ENCODE measurements around the gene HEG1.

DNA sequence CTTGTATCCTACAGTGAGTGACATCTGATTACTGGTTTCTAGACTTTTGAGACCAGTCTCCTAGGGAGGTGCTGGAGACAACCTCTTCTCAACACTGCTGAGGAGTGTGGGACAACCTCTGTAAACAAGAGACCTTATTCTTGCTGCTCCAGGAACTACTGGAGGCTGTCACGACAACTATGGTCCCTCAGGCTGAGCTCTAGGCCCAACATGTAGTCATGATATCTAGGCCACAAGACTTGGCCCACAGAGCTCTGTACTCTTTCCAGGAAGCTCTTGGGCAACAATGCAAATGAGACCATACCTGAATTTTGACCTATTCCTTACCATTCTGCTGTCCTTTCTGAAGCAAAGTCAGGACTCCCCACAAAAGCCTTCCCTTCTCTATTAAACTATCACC lies 24.3 kb upstream of the HEG1 start:
- TF ChIP-seq TEAD4 (IDR thresholded peaks at IDR 0.05) (no peak), EP300 (IDR thresholded peaks at IDR 0.05; ENCODE audit: borderline replicate concordance) (no peak), TAF1 (IDR thresholded peaks at IDR 0.05; ENCODE audit: low read depth) (no peak), MAX (IDR thresholded peaks at IDR 0.05) (no peak), FOXM1 (IDR thresholded peaks at IDR 0.05; ENCODE audit: borderline replicate concordance, low read depth) (no peak), CREB1 (IDR thresholded peaks at IDR 0.05; ENCODE audit: low read depth) (no peak), USF1 (IDR thresholded peaks at IDR 0.05) (no peak), NFIC (IDR thresholded peaks at IDR 0.05) (no peak), ZBTB7A (IDR thresholded peaks at IDR 0.05; ENCODE audit: low read depth) (no peak), RAD21 (IDR thresholded peaks at IDR 0.05; ENCODE audit: low read depth) (no peak), YY1 (IDR thresholded peaks at IDR 0.05; ENCODE audit: low read depth) (no peak), CEBPB (IDR thresholded peaks at IDR 0.05) (no peak)
- TF ChIP-seq, protein P1, sequence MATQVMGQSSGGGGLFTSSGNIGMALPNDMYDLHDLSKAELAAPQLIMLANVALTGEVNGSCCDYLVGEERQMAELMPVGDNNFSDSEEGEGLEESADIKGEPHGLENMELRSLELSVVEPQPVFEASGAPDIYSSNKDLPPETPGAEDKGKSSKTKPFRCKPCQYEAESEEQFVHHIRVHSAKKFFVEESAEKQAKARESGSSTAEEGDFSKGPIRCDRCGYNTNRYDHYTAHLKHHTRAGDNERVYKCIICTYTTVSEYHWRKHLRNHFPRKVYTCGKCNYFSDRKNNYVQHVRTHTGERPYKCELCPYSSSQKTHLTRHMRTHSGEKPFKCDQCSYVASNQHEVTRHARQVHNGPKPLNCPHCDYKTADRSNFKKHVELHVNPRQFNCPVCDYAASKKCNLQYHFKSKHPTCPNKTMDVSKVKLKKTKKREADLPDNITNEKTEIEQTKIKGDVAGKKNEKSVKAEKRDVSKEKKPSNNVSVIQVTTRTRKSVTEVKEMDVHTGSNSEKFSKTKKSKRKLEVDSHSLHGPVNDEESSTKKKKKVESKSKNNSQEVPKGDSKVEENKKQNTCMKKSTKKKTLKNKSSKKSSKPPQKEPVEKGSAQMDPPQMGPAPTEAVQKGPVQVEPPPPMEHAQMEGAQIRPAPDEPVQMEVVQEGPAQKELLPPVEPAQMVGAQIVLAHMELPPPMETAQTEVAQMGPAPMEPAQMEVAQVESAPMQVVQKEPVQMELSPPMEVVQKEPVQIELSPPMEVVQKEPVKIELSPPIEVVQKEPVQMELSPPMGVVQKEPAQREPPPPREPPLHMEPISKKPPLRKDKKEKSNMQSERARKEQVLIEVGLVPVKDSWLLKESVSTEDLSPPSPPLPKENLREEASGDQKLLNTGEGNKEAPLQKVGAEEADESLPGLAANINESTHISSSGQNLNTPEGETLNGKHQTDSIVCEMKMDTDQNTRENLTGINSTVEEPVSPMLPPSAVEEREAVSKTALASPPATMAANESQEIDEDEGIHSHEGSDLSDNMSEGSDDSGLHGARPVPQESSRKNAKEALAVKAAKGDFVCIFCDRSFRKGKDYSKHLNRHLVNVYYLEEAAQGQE (IDR thresholded peaks at IDR 0.05; ENCODE audit: low read depth): no peak
